CD4-positive, alpha-beta T cell (primary cell): Measurements from ENCODE around the gene PAX5. TPM values are rescaled to one million over a fixed set of nuclear protein-coding genes. Genes with fewer than 3 reads are reported as not detected.

Experiments
- ATAC-seq: fragments of 200-7000 bp; cut with Tn5 transposase; one replicate; pipeline ENCODE4 v1.10.0; 2022; ENCODE audit warnings: mild to moderate bottlenecking; ENCODE audit not compliant: poor library complexity
- CTCF ChIA-PET: fragments of 350-600 bp; sonication (Branson Sonifier 250); formaldehyde crosslinking; loops from one replicate; lab custom pipeline; 2021; ENCODE audit warnings: antibody characterized with exemption, inconsistent platforms; lab: Charles Lee
- POLR2A ChIA-PET: fragments of 350-600 bp; sonication (Branson Sonifier 250); formaldehyde crosslinking; loops from one replicate; lab custom pipeline; 2021; ENCODE audit warnings: antibody characterized with exemption, inconsistent platforms; lab: Charles Lee
- DNase-seq, 14 experiments: peaks; one replicate each; pipeline ENCODE4 v3.0.0-alpha.2; 2013 to 2020; ENCODE audit warnings: mixed read lengths in 2 of 14
- H3K27ac ChIP-seq, 2 donors: one replicate each; pipeline versions ENCODE4 v1.5.1 to v1.7.0; 2013; ENCODE audit warnings: low read length in 2 of 2, low read depth in 1 of 2, mild to moderate bottlenecking in 1 of 2
- H3K27me3 ChIP-seq, 2 experiments: 1 replicate in 1 of 2; 2 replicates in 1 of 2; pipeline versions ENCODE4 v1.6.1 to v1.7.0; 2013; ENCODE audit warnings: low read length in 2 of 2, control low read depth in 1 of 2, mild to moderate bottlenecking in 1 of 2, moderate library complexity in 1 of 2; ENCODE audit not compliant: insufficient read depth in 2 of 2, control insufficient read depth in 1 of 2
- H3K36me3 ChIP-seq: one replicate; pipeline ENCODE4 v1.6.1; 2013; ENCODE audit warnings: low read length, control low read depth; ENCODE audit not compliant: insufficient read depth
- H3K4me1 ChIP-seq: one replicate; pipeline ENCODE4 v1.6.1; 2013; ENCODE audit warnings: low read length, control low read depth; ENCODE audit not compliant: insufficient read depth
- H3K4me3 ChIP-seq: one replicate; pipeline ENCODE4 v1.5.1; 2013; ENCODE audit warnings: mild to moderate bottlenecking, low read length, moderate library complexity
- H3K9me3 ChIP-seq, 2 experiments: 1 replicate in 1 of 2; 2 replicates in 1 of 2; pipeline versions ENCODE4 v1.6.1 to v1.7.0; 2013; ENCODE audit warnings: low read length in 2 of 2, mild to moderate bottlenecking in 2 of 2, control low read depth in 1 of 2, moderate library complexity in 1 of 2; ENCODE audit not compliant: control insufficient read depth in 1 of 2, insufficient read depth in 1 of 2
- H3K27ac Mint-ChIP-seq: one replicate; pipeline ENCODE4 v1.8.0; 2020; ENCODE audit warnings: mixed read lengths
- H3K27me3 Mint-ChIP-seq: one replicate; pipeline ENCODE4 v1.8.0; 2021; ENCODE audit warnings: mixed read lengths
- H3K36me3 Mint-ChIP-seq: one replicate; pipeline ENCODE4 v1.8.0; 2021; ENCODE audit warnings: low read depth, mixed read lengths
- H3K4me1 Mint-ChIP-seq: one replicate; pipeline ENCODE4 v1.8.0; 2021; ENCODE audit warnings: low read depth, mixed read lengths
- H3K4me3 Mint-ChIP-seq: one replicate; pipeline ENCODE4 v1.8.0; 2020; ENCODE audit warnings: mild to moderate bottlenecking, mixed read lengths
- H3K9me3 Mint-ChIP-seq: one replicate; pipeline ENCODE4 v1.8.0; 2020; ENCODE audit warnings: mixed read lengths
- CTCF ChIP-seq: fragments of 200-600 bp; IDR thresholded peaks from one replicate; pipeline ENCODE4 v1.8.0; 2022; ENCODE audit warnings: antibody characterized with exemption, mild to moderate bottlenecking
- intact Hi-C, 2 experiments: fragments of 100-400 bp; cut with DNase I in 1 of 2; cut with micrococcal nuclease in 1 of 2; formaldehyde crosslinking; loops; one replicate each; pipeline versions ENCODE4 v1.15.1 to v1.9.0; 2023 to 2025; cut with DNase I, micrococcal nuclease
- total RNA-seq, 174 experiments: library from RNA in 2 of 174; stranded (reverse) in 2 of 174; gene quantifications; one replicate each; pipeline ENCODE4 v1.2.3 and lab custom pipeline; 2021 to 2026

Gene PAX5
- total RNA-seq, 2 experiments from 2014 or later = 0.03 to 0.11 TPM

- no peaks in the 10 kb centered on the region for H3K9me3 ChIP-seq
- Mint-ChIP-seq H3K9me3 (no peaks in the 10 kb centered on the region), H3K36me3 (no peaks in the 10 kb centered on the region), H3K4me1 (no peaks in the 10 kb centered on the region), H3K27ac (no peak overlapping the region), H3K27me3 (peaks cover 63% of the 10 kb centered on the region), H3K4me3 (no peak overlapping the region)
- ATAC-seq = no peak
- no peak overlapping the region for H3K27ac ChIP-seq
- no peaks in the 10 kb centered on the region for H3K36me3 ChIP-seq
- ChIA-PET CTCF (no interaction called here), POLR2A (no interaction called here)
- peaks cover 0 to 16% of the 10 kb centered on the region in 2 experiments for H3K27me3 ChIP-seq
- H3K4me1 ChIP-seq = no peaks in the 10 kb centered on the region
- DNase-seq = no peak
- intact Hi-C loops = no loop called here
- no peak overlapping the region for H3K4me3 ChIP-seq
- TF ChIP-seq CTCF = no peak
Observed at GRCh38 chr9:37062336-37062735, 28.3 kb upstream of the PAX5 start.

- Histone ChIP-seq H3K9me3 (no peaks in the 10 kb centered on the region), H3K27me3 (peaks cover 0 to 18% of the 10 kb centered on the region in 2 experiments), H3K36me3 (no peaks in the 10 kb centered on the region), H3K4me1 (no peaks in the 10 kb centered on the region), H3K27ac (no peak overlapping the region), H3K4me3 (no peak overlapping the region)
- no peak for TF ChIP-seq CTCF
- DNase-seq (peak in 2 of 14 experiments; percentile 19 to 26), ATAC-seq (no peak)
- H3K36me3 Mint-ChIP-seq = no peaks in the 10 kb centered on the region
- H3K27ac Mint-ChIP-seq = no peak overlapping the region
- ChIA-PET POLR2A (no interaction called here), CTCF (no interaction called here)
- intact Hi-C loops = no loop called here
- no peaks in the 10 kb centered on the region for H3K4me1 Mint-ChIP-seq
- H3K27me3 Mint-ChIP-seq = peaks cover 66% of the 10 kb centered on the region
- no peaks in the 10 kb centered on the region for H3K9me3 Mint-ChIP-seq
- H3K4me3 Mint-ChIP-seq = no peak overlapping the region
Observed at GRCh38 chr9:37061768-37062167, 27.7 kb upstream of the PAX5 start.

GRCh38 chr9:37060833-37061232 lies 26.8 kb upstream of the PAX5 start:
- H3K27ac ChIP-seq = no peak overlapping the region
- ChIA-PET CTCF (no interaction called here), POLR2A (no interaction called here)
- H3K9me3 Mint-ChIP-seq = no peaks in the 10 kb centered on the region
- ATAC-seq = no peak
- intact Hi-C loops = no loop called here
- no peak overlapping the region for H3K4me3 ChIP-seq
- TF ChIP-seq CTCF = no peak
- no peak overlapping the region for H3K4me3 Mint-ChIP-seq
- H3K36me3 ChIP-seq = no peaks in the 10 kb centered on the region
- DNase-seq = no peak
- no peaks in the 10 kb centered on the region for H3K4me1 ChIP-seq
- H3K27me3 Mint-ChIP-seq = peaks cover 71% of the 10 kb centered on the region
- H3K36me3 Mint-ChIP-seq = no peaks in the 10 kb centered on the region
- H3K4me1 Mint-ChIP-seq = no peaks in the 10 kb centered on the region
- H3K27me3 ChIP-seq = peaks cover 0 to 13% of the 10 kb centered on the region in 2 experiments
- H3K9me3 ChIP-seq = no peaks in the 10 kb centered on the region
- H3K27ac Mint-ChIP-seq = no peak overlapping the region
